ENCODE measurements around the gene ELMOD3. TPM values are rescaled to one million over a fixed set of nuclear protein-coding genes. Genes with fewer than 3 reads are reported as not detected.

Gene ELMOD3
- total and polyA plus RNA-seq, 9 of the 15 experiments (the other 6 are each of a cell fraction or from before 2014, with no cell fraction given): 2.7 to 18.7 (median 11.6) TPM

DNA sequence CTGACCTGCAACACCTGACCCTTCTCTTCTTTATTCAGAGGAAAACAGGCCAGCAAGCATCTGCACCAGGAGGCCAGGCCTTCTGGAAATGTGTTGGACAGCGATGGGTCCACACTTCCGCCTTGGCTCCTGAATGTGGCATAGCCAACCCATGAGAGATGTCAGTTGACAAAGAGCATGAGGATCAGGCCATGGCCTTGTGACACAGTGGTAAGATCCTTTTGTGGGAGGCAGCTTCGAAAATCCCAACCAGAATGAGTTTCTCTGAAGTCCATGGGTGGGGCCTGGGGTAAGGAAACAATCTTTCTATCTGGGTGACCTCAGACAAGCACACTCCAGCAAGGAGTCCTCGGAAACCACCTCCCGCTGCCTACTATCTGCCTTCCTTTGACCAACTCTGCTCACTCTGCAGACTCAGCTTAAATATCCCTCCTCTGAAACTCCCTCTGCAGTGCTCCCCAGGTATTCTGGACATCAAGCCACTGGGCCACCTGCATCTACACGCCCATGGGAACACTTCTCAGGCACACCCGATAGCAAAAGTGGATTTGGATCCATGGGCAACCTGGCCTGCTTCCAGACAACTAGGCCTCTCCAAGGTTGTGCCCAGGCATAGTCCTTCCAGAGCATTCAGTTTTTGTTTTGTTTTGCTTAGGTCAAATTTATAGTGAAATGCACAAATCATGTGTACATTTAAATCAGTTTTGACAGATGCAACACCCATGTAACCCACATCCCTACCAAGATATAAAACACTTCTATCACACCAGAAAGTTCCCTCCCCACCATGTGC is 60.4 kb downstream of the ELMOD3 start (continued):
- TF ChIP-seq, protein P1, sequence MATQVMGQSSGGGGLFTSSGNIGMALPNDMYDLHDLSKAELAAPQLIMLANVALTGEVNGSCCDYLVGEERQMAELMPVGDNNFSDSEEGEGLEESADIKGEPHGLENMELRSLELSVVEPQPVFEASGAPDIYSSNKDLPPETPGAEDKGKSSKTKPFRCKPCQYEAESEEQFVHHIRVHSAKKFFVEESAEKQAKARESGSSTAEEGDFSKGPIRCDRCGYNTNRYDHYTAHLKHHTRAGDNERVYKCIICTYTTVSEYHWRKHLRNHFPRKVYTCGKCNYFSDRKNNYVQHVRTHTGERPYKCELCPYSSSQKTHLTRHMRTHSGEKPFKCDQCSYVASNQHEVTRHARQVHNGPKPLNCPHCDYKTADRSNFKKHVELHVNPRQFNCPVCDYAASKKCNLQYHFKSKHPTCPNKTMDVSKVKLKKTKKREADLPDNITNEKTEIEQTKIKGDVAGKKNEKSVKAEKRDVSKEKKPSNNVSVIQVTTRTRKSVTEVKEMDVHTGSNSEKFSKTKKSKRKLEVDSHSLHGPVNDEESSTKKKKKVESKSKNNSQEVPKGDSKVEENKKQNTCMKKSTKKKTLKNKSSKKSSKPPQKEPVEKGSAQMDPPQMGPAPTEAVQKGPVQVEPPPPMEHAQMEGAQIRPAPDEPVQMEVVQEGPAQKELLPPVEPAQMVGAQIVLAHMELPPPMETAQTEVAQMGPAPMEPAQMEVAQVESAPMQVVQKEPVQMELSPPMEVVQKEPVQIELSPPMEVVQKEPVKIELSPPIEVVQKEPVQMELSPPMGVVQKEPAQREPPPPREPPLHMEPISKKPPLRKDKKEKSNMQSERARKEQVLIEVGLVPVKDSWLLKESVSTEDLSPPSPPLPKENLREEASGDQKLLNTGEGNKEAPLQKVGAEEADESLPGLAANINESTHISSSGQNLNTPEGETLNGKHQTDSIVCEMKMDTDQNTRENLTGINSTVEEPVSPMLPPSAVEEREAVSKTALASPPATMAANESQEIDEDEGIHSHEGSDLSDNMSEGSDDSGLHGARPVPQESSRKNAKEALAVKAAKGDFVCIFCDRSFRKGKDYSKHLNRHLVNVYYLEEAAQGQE (IDR thresholded peaks at IDR 0.05; ENCODE audit: borderline replicate concordance): peak; percentile 51
- TF ChIP-seq, protein P1 (CRISPR knock-in tag; IDR thresholded peaks at IDR 0.05; ENCODE audit: low read depth): no peak
- TF ChIP-seq ETV1 (tag; conservative IDR thresholded peaks at IDR 0.05; ENCODE audit: low read depth): 0 out of 2 replicates have a peak, but pooled peaks have one; percentile 23
- TF ChIP-seq, protein P2, sequence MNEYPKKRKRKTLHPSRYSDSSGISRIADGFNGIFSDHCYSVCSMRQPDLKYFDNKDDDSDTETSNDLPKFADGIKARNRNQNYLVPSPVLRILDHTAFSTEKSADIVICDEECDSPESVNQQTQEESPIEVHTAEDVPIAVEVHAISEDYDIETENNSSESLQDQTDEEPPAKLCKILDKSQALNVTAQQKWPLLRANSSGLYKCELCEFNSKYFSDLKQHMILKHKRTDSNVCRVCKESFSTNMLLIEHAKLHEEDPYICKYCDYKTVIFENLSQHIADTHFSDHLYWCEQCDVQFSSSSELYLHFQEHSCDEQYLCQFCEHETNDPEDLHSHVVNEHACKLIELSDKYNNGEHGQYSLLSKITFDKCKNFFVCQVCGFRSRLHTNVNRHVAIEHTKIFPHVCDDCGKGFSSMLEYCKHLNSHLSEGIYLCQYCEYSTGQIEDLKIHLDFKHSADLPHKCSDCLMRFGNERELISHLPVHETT (CRISPR knock-in tag; conservative IDR thresholded peaks at IDR 0.05 in 1 of 2, IDR thresholded peaks at IDR 0.05 in 1 of 2): peak in 1 of 2 experiments; percentile 54; a peak in 1 of 4 replicates
- TF ChIP-seq ZNF12 (CRISPR knock-in tag; IDR thresholded peaks at IDR 0.05): 0 out of 2 replicates have a peak, but pooled peaks have one; percentile 50
- TF ChIP-seq, protein P3, sequence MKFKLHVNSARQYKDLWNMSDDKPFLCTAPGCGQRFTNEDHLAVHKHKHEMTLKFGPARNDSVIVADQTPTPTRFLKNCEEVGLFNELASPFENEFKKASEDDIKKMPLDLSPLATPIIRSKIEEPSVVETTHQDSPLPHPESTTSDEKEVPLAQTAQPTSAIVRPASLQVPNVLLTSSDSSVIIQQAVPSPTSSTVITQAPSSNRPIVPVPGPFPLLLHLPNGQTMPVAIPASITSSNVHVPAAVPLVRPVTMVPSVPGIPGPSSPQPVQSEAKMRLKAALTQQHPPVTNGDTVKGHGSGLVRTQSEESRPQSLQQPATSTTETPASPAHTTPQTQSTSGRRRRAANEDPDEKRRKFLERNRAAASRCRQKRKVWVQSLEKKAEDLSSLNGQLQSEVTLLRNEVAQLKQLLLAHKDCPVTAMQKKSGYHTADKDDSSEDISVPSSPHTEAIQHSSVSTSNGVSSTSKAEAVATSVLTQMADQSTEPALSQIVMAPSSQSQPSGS (CRISPR knock-in tag; IDR thresholded peaks at IDR 0.05): no peak
- peak; percentile 36 for TF ChIP-seq TBP (optimal IDR thresholded peaks at IDR 0.05; ENCODE audit: low read depth, low read length)
- TF ChIP-seq, protein P4, sequence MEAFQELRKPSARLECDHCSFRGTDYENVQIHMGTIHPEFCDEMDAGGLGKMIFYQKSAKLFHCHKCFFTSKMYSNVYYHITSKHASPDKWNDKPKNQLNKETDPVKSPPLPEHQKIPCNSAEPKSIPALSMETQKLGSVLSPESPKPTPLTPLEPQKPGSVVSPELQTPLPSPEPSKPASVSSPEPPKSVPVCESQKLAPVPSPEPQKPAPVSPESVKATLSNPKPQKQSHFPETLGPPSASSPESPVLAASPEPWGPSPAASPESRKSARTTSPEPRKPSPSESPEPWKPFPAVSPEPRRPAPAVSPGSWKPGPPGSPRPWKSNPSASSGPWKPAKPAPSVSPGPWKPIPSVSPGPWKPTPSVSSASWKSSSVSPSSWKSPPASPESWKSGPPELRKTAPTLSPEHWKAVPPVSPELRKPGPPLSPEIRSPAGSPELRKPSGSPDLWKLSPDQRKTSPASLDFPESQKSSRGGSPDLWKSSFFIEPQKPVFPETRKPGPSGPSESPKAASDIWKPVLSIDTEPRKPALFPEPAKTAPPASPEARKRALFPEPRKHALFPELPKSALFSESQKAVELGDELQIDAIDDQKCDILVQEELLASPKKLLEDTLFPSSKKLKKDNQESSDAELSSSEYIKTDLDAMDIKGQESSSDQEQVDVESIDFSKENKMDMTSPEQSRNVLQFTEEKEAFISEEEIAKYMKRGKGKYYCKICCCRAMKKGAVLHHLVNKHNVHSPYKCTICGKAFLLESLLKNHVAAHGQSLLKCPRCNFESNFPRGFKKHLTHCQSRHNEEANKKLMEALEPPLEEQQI (IDR thresholded peaks at IDR 0.05): no peak
- TF ChIP-seq, protein P5, sequence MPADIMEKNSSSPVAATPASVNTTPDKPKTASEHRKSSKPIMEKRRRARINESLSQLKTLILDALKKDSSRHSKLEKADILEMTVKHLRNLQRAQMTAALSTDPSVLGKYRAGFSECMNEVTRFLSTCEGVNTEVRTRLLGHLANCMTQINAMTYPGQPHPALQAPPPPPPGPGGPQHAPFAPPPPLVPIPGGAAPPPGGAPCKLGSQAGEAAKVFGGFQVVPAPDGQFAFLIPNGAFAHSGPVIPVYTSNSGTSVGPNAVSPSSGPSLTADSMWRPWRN (IDR thresholded peaks at IDR 0.05; ENCODE audit: low read depth): 0 out of 2 replicates have a peak, but pooled peaks have one; percentile 22
- TF ChIP-seq, protein P6, sequence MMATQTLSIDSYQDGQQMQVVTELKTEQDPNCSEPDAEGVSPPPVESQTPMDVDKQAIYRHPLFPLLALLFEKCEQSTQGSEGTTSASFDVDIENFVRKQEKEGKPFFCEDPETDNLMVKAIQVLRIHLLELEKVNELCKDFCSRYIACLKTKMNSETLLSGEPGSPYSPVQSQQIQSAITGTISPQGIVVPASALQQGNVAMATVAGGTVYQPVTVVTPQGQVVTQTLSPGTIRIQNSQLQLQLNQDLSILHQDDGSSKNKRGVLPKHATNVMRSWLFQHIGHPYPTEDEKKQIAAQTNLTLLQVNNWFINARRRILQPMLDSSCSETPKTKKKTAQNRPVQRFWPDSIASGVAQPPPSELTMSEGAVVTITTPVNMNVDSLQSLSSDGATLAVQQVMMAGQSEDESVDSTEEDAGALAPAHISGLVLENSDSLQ (IDR thresholded peaks at IDR 0.05): peak; percentile 43; the same call in 1 of the 2 replicates

All from K562 (cell line).